GM23338 (cell line): Measurements from ENCODE around the gene CEBPG. TPM values are rescaled to one million over a fixed set of nuclear protein-coding genes. Genes with fewer than 3 reads are reported as not detected.

Experiments used
- ATAC-seq: fragments of 200-7000 bp; cut with Tn5 transposase; 3 replicates; pipeline ENCODE4 v1.9.1; 2020
- DNase-seq: peaks from one replicate; pipeline ENCODE4 v3.0.0-alpha.2; 2015; ENCODE audit warnings: low spot score
- H2AFZ ChIP-seq: fragments of 200-600 bp; sonication (generic); 2 replicates; pipeline ENCODE4 v1.8.0; 2016; ENCODE audit warnings: antibody characterized with exemption, mild to moderate bottlenecking, moderate library complexity
- H3F3A ChIP-seq: fragments of 200-600 bp; sonication (generic); replicated peaks from 2 replicates; pipeline ENCODE4 v1.8.0; 2017; ENCODE audit warnings: antibody characterized with exemption, mixed run types, low read depth
- H3K27ac ChIP-seq: fragments of 200-600 bp; sonication (generic); 2 replicates; pipeline ENCODE4 v1.6.1; 2016; ENCODE audit warnings: low read depth
- H3K27me3 ChIP-seq: fragments of 200-600 bp; sonication (generic); 2 replicates; pipeline ENCODE4 v1.8.0; 2016; ENCODE audit warnings: mild to moderate bottlenecking, mixed run types, moderate library complexity; ENCODE audit not compliant: insufficient read depth
- H3K36me3 ChIP-seq: fragments of 200-600 bp; sonication (generic); 2 replicates; pipeline ENCODE4 v1.8.0; 2016; ENCODE audit warnings: mild to moderate bottlenecking; ENCODE audit not compliant: insufficient read depth
- H3K4me1 ChIP-seq: fragments of 200-600 bp; sonication (generic); 2 replicates; pipeline ENCODE4 v1.8.0; 2016; ENCODE audit warnings: mild to moderate bottlenecking, moderate library complexity; ENCODE audit not compliant: insufficient read depth
- H3K4me2 ChIP-seq: fragments of 200-600 bp; sonication (generic); 2 replicates; pipeline ENCODE4 v1.7.1; 2017; ENCODE audit warnings: mixed run types
- H3K4me3 ChIP-seq: fragments of 200-600 bp; sonication (generic); 2 replicates; pipeline ENCODE4 v1.6.1; 2016; ENCODE audit warnings: mixed run types
- H3K79me2 ChIP-seq: fragments of 200-600 bp; sonication (generic); replicated peaks from 2 replicates; pipeline ENCODE4 v1.8.0; 2017; ENCODE audit warnings: mild to moderate bottlenecking; ENCODE audit not compliant: insufficient read depth
- H3K9me2 ChIP-seq: fragments of 200-600 bp; sonication (generic); 2 replicates; pipeline ENCODE4 v1.8.0; 2017; ENCODE audit not compliant: insufficient read depth
- H4K20me1 ChIP-seq: fragments of 200-600 bp; sonication (generic); replicated peaks from 2 replicates; pipeline ENCODE4 v1.8.0; 2017; ENCODE audit warnings: mild to moderate bottlenecking; ENCODE audit not compliant: insufficient read depth
- H3K27ac Mint-ChIP-seq: 2 replicates; pipeline ENCODE4 v1.8.0; 2020; ENCODE audit warnings: inconsistent platforms, mild to moderate bottlenecking, moderate library complexity, mixed read lengths
- H3K27me3 Mint-ChIP-seq: 3 replicates; pipeline ENCODE4 v1.8.0; 2022; ENCODE audit warnings: low read depth, mild to moderate bottlenecking, moderate library complexity, mixed read lengths, inconsistent platforms; ENCODE audit not compliant: insufficient read depth, poor library complexity
- H3K36me3 Mint-ChIP-seq: 3 replicates; pipeline ENCODE4 v1.8.0; 2021; ENCODE audit warnings: low read depth, mild to moderate bottlenecking, inconsistent platforms, moderate library complexity, mixed read lengths
- H3K4me1 Mint-ChIP-seq: 3 replicates; pipeline ENCODE4 v1.8.0; 2020; ENCODE audit warnings: mild to moderate bottlenecking, inconsistent platforms, mixed read lengths
- H3K4me3 Mint-ChIP-seq: 3 replicates; pipeline ENCODE4 v1.8.0; 2021; ENCODE audit warnings: moderate library complexity, mild to moderate bottlenecking, inconsistent platforms, mixed read lengths
- H3K9me3 Mint-ChIP-seq: 3 replicates; pipeline ENCODE4 v1.8.0; 2020; ENCODE audit warnings: moderate library complexity, mild to moderate bottlenecking, inconsistent platforms, mixed read lengths
- CTCF ChIP-seq, 2 experiments: fragments of 200-600 bp in 1 of 2; sonication (generic) in 1 of 2; conservative IDR thresholded peaks; 2 replicates each; pipeline versions ENCODE4 v1.5.1 to v1.6.1; 2016 to 2017; ENCODE audit warnings: antibody characterized with exemption in 2 of 2, low read depth in 2 of 2, mild to moderate bottlenecking in 2 of 2, moderate library complexity in 1 of 2
- EZH2 ChIP-seq: fragments of 200-600 bp; sonication (generic); IDR thresholded peaks from one replicate; pipeline ENCODE4 v1.8.0; 2017; ENCODE audit warnings: antibody characterized with exemption, mild to moderate bottlenecking, low read depth; ENCODE audit not compliant: unreplicated experiment
- EZH2phosphoT487 ChIP-seq: fragments of 200-600 bp; sonication (generic); IDR thresholded peaks from one replicate; pipeline ENCODE4 v1.8.1; 2018; ENCODE audit warnings: antibody characterized with exemption; ENCODE audit not compliant: unreplicated experiment
- ZNF114 ChIP-seq: fragments of 250-450 bp; sonication (Bioruptor Pico); IDR thresholded peaks from 2 replicates; pipeline ENCODE4 v1.5.0; 2020; ENCODE audit warnings: mild to moderate bottlenecking, moderate library complexity
- ZNF462 ChIP-seq: fragments of 250-450 bp; sonication (Bioruptor Pico); IDR thresholded peaks from 2 replicates; pipeline ENCODE4 v1.5.0; 2020; ENCODE audit warnings: mild to moderate bottlenecking, moderate library complexity
- polyA plus RNA-seq: library from polyadenylated mRNA; unstranded; fragments of >200 nt; fragmentation: Nextera tagmentation; extraction: Ambion mirVana; gene quantifications from 2 replicates; pipeline ENCODE4 v1.2.1, GENCODE V29; 2016
- total RNA-seq: library from RNA; depleted of rRNA; stranded (reverse); fragments of >200 nt; shearing (Covaris generic); gene quantifications from 2 replicates; pipeline ENCODE4 v1.2.3, GENCODE V29; 2014

CEBPG gene
- total and polyA plus RNA-seq, 2 experiments from 2014 or later, result 25.9 to 50.2 TPM

- H4K20me1 ChIP-seq, result no peaks in the 10 kb centered on the region
- no peak overlapping the region for H3K4me3 ChIP-seq
- H3K27ac ChIP-seq, result no peak overlapping the region
- no peaks in the 10 kb centered on the region for H3K36me3 ChIP-seq
- Mint-ChIP-seq H3K9me3 (no peaks in the 10 kb centered on the region; the same call in 2 of the 3 replicates), H3K36me3 (no peaks in the 10 kb centered on the region), H3K27ac (no peak overlapping the region), H3K4me1 (peaks cover 5% of the 10 kb centered on the region; the same call in 2 of the 3 replicates), H3K4me3 (no peak overlapping the region), H3K27me3 (peaks cover 5% of the 10 kb centered on the region)
- no peaks in the 10 kb centered on the region for H3F3A ChIP-seq
- no peak for DNase-seq
- no peaks in the 10 kb centered on the region for H3K27me3 ChIP-seq
- no peaks in the 10 kb centered on the region for H3K4me1 ChIP-seq
- H3K79me2 ChIP-seq, result no peaks in the 10 kb centered on the region
- no peak overlapping the region for H3K4me2 ChIP-seq
- no peaks in the 10 kb centered on the region for H3K9me2 ChIP-seq
- H2AFZ ChIP-seq, result no peak overlapping the region
- no peak for ATAC-seq
- TF ChIP-seq EZH2 (no peak), ZNF114 (no peak)
Measured at GRCh38 chr19:33334271-33334670, 39.2 kb upstream of the CEBPG start.

GRCh38 chr19:33335446-33335845 lies 38.1 kb upstream of the CEBPG start:
- Mint-ChIP-seq H3K4me3 (no peak overlapping the region), H3K4me1 (no peaks in the 10 kb centered on the region), H3K36me3 (no peaks in the 10 kb centered on the region), H3K27me3 (no peaks in the 10 kb centered on the region), H3K27ac (no peak overlapping the region), H3K9me3 (no peaks in the 10 kb centered on the region; the same call in 2 of the 3 replicates)
- ATAC-seq (no peak), DNase-seq (no peak)
- Histone ChIP-seq H2AFZ (no peak overlapping the region), H4K20me1 (no peaks in the 10 kb centered on the region), H3K36me3 (no peaks in the 10 kb centered on the region), H3K4me3 (no peak overlapping the region), H3K9me2 (no peaks in the 10 kb centered on the region), H3K27ac (no peak overlapping the region), H3K4me2 (no peak overlapping the region), H3K4me1 (no peaks in the 10 kb centered on the region), H3K27me3 (no peaks in the 10 kb centered on the region), H3K79me2 (no peaks in the 10 kb centered on the region), H3F3A (no peaks in the 10 kb centered on the region)
- TF ChIP-seq EZH2phosphoT487, result no peak
- TF ChIP-seq ZNF114, result no peak
- no peak for TF ChIP-seq ZNF462
- TF ChIP-seq CTCF (conservative IDR thresholded peaks at IDR 0.05; ENCODE audit: low read depth in 2 of 2), result no peak
